Endothelial cell of umbilical vein (primary cell): ENCODE data around the gene PPP1R3D. TPM values are rescaled to one million over a fixed set of nuclear protein-coding genes. Genes with fewer than 3 reads are reported as not detected.

Experiments used
- BruUV-seq: library from RNA; stranded (reverse); fragments of 400-500 nt; replicated peaks from 2 replicates; lab custom pipeline; 2021; lab: Mats Ljungman, UMichigan
- CTCF ChIA-PET: fragments of 300-600, 350-600 bp; sonication (Branson Sonifier 250); formaldehyde crosslinking; loops from one replicate; lab custom pipeline; 2021; ENCODE audit warnings: antibody characterized with exemption, inconsistent platforms; lab: Charles Lee
- POLR2A ChIA-PET: fragments of 300-600, 350-600 bp; sonication (Branson Sonifier 250); formaldehyde crosslinking; loops from one replicate; lab custom pipeline; 2021; ENCODE audit warnings: antibody characterized with exemption, inconsistent platforms; lab: Charles Lee
- DNase-seq: peaks from one replicate; pipeline ENCODE4 v3.0.0-alpha.2; 2011; ENCODE audit warnings: low read depth, low spot score
- FAIRE-seq: peaks from 2 replicates; lab custom pipeline; 2011; peaks lifted over from hg19 to GRCh38; lab: Jason Lieb, UNC
- H2AFZ ChIP-seq: 2 replicates; pipeline ENCODE4 v1.6.0; 2012; ENCODE audit warnings: low read depth, low read length, control low read depth, inconsistent platforms
- H3K27ac ChIP-seq: 2 replicates; pipeline ENCODE4 v1.5.1; 2011; ENCODE audit warnings: low read depth, mild to moderate bottlenecking, control low read depth, low read length, moderate library complexity; ENCODE audit not compliant: insufficient read depth
- H3K27me3 ChIP-seq, 2 experiments: 2 replicates each; pipeline versions ENCODE4 v1.6.0 to v1.6.1; 2011; ENCODE audit warnings: low read length in 2 of 2, mixed read lengths in 1 of 2; ENCODE audit not compliant: control insufficient read depth in 2 of 2, insufficient read depth in 2 of 2
- H3K36me3 ChIP-seq, 2 experiments: 2 replicates in 1 of 2; 3 replicates in 1 of 2; pipeline ENCODE4 v1.5.1; 2011; ENCODE audit warnings: low read length in 2 of 2, mild to moderate bottlenecking in 1 of 2, moderate library complexity in 1 of 2; ENCODE audit not compliant: control insufficient read depth in 2 of 2, insufficient read depth in 2 of 2; ENCODE audit errors: extremely low read depth in 1 of 2
- H3K4me1 ChIP-seq: 3 replicates; pipeline ENCODE4 v1.5.1; 2011; ENCODE audit warnings: mild to moderate bottlenecking, low read length; ENCODE audit not compliant: control insufficient read depth, insufficient read depth; ENCODE audit errors: extremely low read depth
- H3K4me2 ChIP-seq: 2 replicates; pipeline ENCODE4 v1.6.1; 2011; ENCODE audit warnings: low read length, control low read depth, mixed read lengths; ENCODE audit not compliant: insufficient read depth
- H3K4me3 ChIP-seq, 3 experiments: fragments of 200-600 bp in 1 of 3; sonication (generic), shearing (Covaris generic) in 1 of 3; replicated peaks in 1 of 3; 2 replicates each; pipeline ENCODE4 v1.5.1; 2011 to 2016; ENCODE audit warnings: control low read depth in 3 of 3, low read length in 3 of 3, mild to moderate bottlenecking in 2 of 3, inconsistent platforms in 1 of 3, low read depth in 1 of 3, moderate library complexity in 1 of 3; ENCODE audit not compliant: insufficient read depth in 1 of 3
- H3K79me2 ChIP-seq: 2 replicates; pipeline ENCODE4 v1.6.0; 2012; ENCODE audit warnings: low read length, inconsistent platforms; ENCODE audit not compliant: control insufficient read depth, insufficient read depth
- H3K9ac ChIP-seq: replicated peaks from 2 replicates; pipeline ENCODE3; 2011; ENCODE audit warnings: low read length, control low read depth; ENCODE audit not compliant: insufficient read depth; ENCODE audit errors: extremely low read depth
- H3K9me1 ChIP-seq: replicated peaks from 3 replicates; pipeline ENCODE4 v1.6.0; 2011; ENCODE audit warnings: mild to moderate bottlenecking, low read length; ENCODE audit not compliant: control insufficient read depth, insufficient read depth; ENCODE audit errors: extremely low read depth
- H3K9me3 ChIP-seq: replicated peaks from 2 replicates; pipeline ENCODE4 v1.5.1; 2012; ENCODE audit warnings: low read length, inconsistent platforms; ENCODE audit not compliant: control insufficient read depth, insufficient read depth
- H4K20me1 ChIP-seq: replicated peaks from 2 replicates; pipeline ENCODE3; 2011; ENCODE audit warnings: mild to moderate bottlenecking, low read length; ENCODE audit not compliant: control insufficient read depth, insufficient read depth; ENCODE audit errors: extremely low read depth
- EZH2 ChIP-seq: IDR thresholded peaks from 2 replicates; pipeline ENCODE4 v1.6.1; 2012; ENCODE audit warnings: borderline replicate concordance, low read depth, mild to moderate bottlenecking, moderate library complexity, low read length, inconsistent platforms; ENCODE audit not compliant: severe bottlenecking
- FOS ChIP-seq: IDR thresholded peaks from 2 replicates; pipeline ENCODE4 v1.6.1; 2011; ENCODE audit warnings: mild to moderate bottlenecking, low read length, moderate library complexity, borderline replicate concordance; ENCODE audit not compliant: insufficient read depth
- GATA2 ChIP-seq: IDR thresholded peaks from 2 replicates; pipeline ENCODE4 v1.7.0; 2011; ENCODE audit warnings: low read depth, mild to moderate bottlenecking, moderate library complexity, mixed read lengths, low read length; ENCODE audit not compliant: insufficient read length, insufficient read depth
- JUN ChIP-seq: IDR thresholded peaks from 2 replicates; pipeline ENCODE4 v1.6.1; 2011; ENCODE audit warnings: borderline replicate concordance, low read depth; ENCODE audit not compliant: insufficient read length, insufficient read depth
- MYC ChIP-seq: IDR thresholded peaks from one replicate; pipeline ENCODE4 v1.6.1; 2011; ENCODE audit warnings: mild to moderate bottlenecking, low read depth, low read length
- POLR2A ChIP-seq: IDR thresholded peaks from 2 replicates; pipeline ENCODE4 v1.6.1; 2012; ENCODE audit warnings: low read depth, mild to moderate bottlenecking, control low read depth, low read length
- POLR2AphosphoS5 ChIP-seq: IDR thresholded peaks from 2 replicates; pipeline ENCODE4 v1.6.1; 2012; ENCODE audit warnings: low read depth, mild to moderate bottlenecking, control low read depth, low read length, moderate library complexity; ENCODE audit not compliant: insufficient read depth
- dilution Hi-C: fragments of 300-500 bp; cut with MboI; formaldehyde crosslinking; loops from one replicate; pipeline ENCODE4 v1.15.0; 2019; ENCODE audit warnings: low sequenced_read_pairs; ENCODE audit not compliant: extremely low pct_ligation_motif_present
- intact Hi-C: fragments of 100-400 bp; cut with micrococcal nuclease; formaldehyde crosslinking; loops from one replicate; pipeline ENCODE4 v1.10.0; 2022
- polyA plus RNA-seq, 4 experiments: library from polyadenylated mRNA; depleted of rRNA in 3 of 4; stranded (reverse) in 3 of 4; unstranded in 1 of 4; fragments of >200 nt; gene quantifications; 2 replicates each; pipeline versions ENCODE4 v1.2.1 to v1.2.3, GENCODE V29; 2011 to 2012; ENCODE audit warnings: missing spikeins in 1 of 4
- total RNA-seq: library from RNA; stranded (reverse); gene quantifications from 2 replicates; pipeline ENCODE4 v1.2.3, GENCODE V29; 2021
- TF ChIP-seq, protein P1 (sequence below), 2 donors: IDR thresholded peaks; 1 replicate in 1 of 2; 2 replicates in 1 of 2; pipeline ENCODE4 v1.5.1; 2011; ENCODE audit warnings: low read length in 2 of 2, mild to moderate bottlenecking in 2 of 2, moderate library complexity in 2 of 2, control low read depth in 1 of 2, inconsistent platforms in 1 of 2, low read depth in 1 of 2; ENCODE audit not compliant: insufficient read depth in 1 of 2; ENCODE audit errors: extremely low read depth in 1 of 2
- TF ChIP-seq, protein P2 (sequence below): IDR thresholded peaks from 2 replicates; pipeline ENCODE4 v1.6.1; 2011; ENCODE audit not compliant: insufficient read depth, insufficient read length

The PPP1R3D gene
- total and polyA plus RNA-seq, 2 donors (not counting 3 experiments of a cell fraction or from before 2014, with no cell fraction given), result 1.7 to 5.2 TPM

DNA sequence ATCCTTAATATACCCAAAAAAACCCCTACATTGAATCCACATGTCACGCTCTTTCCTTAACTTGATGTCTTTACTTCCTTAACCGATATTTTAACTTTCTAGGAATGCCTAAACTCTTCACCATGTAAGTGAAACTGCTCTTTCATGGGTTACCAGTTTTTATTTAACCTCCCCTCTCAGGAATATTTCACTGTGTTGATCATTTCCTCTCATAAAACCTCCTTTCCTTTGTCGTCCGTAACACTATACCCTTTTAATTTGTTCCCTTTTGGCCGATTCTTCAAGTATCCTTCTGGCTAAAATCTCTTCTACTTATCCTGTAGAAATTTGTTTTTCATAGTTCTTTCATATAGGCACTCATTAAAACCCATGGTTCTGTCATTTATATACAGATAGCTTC lies 31.2 kb downstream of the PPP1R3D start:
- intact Hi-C loops (no loop called here), dilution Hi-C loops (no loop called here)
- POLR2A ChIA-PET, result no interaction called here
- DNase-seq (no peak), FAIRE-seq (no peak)
- H4K20me1 ChIP-seq, result no peaks in the 10 kb centered on the region
- H3K27me3 ChIP-seq, result peaks cover 0 to 2% of the 10 kb centered on the region in 2 experiments
- no peak overlapping the region for H2AFZ ChIP-seq
- no TSS peak for BruUV-seq
- TF ChIP-seq MYC, result no peak
- no peak for TF ChIP-seq FOS
- TF ChIP-seq, protein P1, sequence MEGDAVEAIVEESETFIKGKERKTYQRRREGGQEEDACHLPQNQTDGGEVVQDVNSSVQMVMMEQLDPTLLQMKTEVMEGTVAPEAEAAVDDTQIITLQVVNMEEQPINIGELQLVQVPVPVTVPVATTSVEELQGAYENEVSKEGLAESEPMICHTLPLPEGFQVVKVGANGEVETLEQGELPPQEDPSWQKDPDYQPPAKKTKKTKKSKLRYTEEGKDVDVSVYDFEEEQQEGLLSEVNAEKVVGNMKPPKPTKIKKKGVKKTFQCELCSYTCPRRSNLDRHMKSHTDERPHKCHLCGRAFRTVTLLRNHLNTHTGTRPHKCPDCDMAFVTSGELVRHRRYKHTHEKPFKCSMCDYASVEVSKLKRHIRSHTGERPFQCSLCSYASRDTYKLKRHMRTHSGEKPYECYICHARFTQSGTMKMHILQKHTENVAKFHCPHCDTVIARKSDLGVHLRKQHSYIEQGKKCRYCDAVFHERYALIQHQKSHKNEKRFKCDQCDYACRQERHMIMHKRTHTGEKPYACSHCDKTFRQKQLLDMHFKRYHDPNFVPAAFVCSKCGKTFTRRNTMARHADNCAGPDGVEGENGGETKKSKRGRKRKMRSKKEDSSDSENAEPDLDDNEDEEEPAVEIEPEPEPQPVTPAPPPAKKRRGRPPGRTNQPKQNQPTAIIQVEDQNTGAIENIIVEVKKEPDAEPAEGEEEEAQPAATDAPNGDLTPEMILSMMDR (IDR thresholded peaks at IDR 0.05; ENCODE audit: extremely low read depth in 1 of 2, insufficient read depth in 1 of 2, low read depth in 1 of 2, low read length in 2 of 2), result no peak
- no peaks in the 10 kb centered on the region for H3K79me2 ChIP-seq
- no peak overlapping the region for H3K4me2 ChIP-seq
- CTCF ChIA-PET, result no interaction called here
- H3K9ac ChIP-seq, result no peak overlapping the region
- H3K27ac ChIP-seq, result no peak overlapping the region
- no peaks in the 10 kb centered on the region for H3K9me3 ChIP-seq
- H3K36me3 ChIP-seq, result no peaks in the 10 kb centered on the region
- no peaks in the 10 kb centered on the region for H3K9me1 ChIP-seq
- H3K4me1 ChIP-seq, result no peaks in the 10 kb centered on the region
- no peak overlapping the region for H3K4me3 ChIP-seq

DNA sequence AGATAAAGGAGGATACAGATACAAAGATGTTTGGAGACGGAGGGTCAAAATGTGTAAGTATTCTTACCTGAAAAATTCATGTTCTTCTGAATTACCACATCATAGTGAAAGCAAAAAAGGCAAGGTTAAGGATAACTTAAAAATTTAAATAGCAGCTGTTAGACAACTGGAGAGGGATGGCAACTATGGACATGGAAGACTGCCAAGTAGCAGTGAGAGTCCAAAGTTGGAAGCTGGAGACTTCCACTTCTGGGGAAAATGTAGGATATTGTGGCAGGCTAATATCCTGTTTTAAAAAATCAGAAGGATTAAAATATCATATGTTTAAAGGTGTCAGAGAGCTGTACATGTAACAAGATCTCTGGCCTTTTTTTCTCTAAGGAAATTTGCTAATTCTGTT lies 36.5 kb downstream of the PPP1R3D start:
- DNase-seq (no peak), FAIRE-seq (no peak)
- Histone ChIP-seq H3K4me1 (no peaks in the 10 kb centered on the region), H3K79me2 (no peaks in the 10 kb centered on the region), H3K9me3 (no peaks in the 10 kb centered on the region), H3K27ac (no peak overlapping the region), H3K9me1 (no peaks in the 10 kb centered on the region), H3K4me2 (no peak overlapping the region), H4K20me1 (no peaks in the 10 kb centered on the region), H3K27me3 (no peaks in the 10 kb centered on the region), H3K4me3 (no peak overlapping the region), H3K9ac (no peak overlapping the region), H3K36me3 (no peaks in the 10 kb centered on the region), H2AFZ (no peak overlapping the region)
- dilution Hi-C loops, result no loop called here
- TF ChIP-seq FOS (no peak), JUN (no peak), POLR2A (no peak), GATA2 (no peak), MYC (no peak), EZH2 (no peak), POLR2AphosphoS5 (no peak)
- TF ChIP-seq, protein P2, sequence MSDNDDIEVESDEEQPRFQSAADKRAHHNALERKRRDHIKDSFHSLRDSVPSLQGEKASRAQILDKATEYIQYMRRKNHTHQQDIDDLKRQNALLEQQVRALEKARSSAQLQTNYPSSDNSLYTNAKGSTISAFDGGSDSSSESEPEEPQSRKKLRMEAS, result no peak
- TF ChIP-seq, protein P1 (IDR thresholded peaks at IDR 0.05; ENCODE audit: extremely low read depth in 1 of 2, insufficient read depth in 1 of 2, low read depth in 1 of 2, low read length in 2 of 2), result no peak
- CTCF ChIA-PET, result interaction anchor here (1.4 kb wide), 1 partner anchor 31 kb away, joined by 4 read pairs; the partner anchor contains the start of gene SYCP2
- POLR2A ChIA-PET, result no interaction called here
- no TSS peak for BruUV-seq
- intact Hi-C loops, result no loop called here
